Activated CD8-positive, alpha-beta T cell treated with anti-CD3 and anti-CD28 coated beads for 36 hours (primary cell): ENCODE results near the gene CRYGN. TPM values are rescaled to one million over a fixed set of nuclear protein-coding genes. Genes with fewer than 3 reads are reported as not detected.

Source experiments
- ATAC-seq: fragments of 200-7000 bp; cut with Tn5 transposase; one replicate; pipeline ENCODE4 v1.10.0; 2021; ENCODE audit warnings: mild to moderate bottlenecking, moderate library complexity
- CTCF ChIA-PET: fragments of 350-600 bp; sonication (Branson Sonifier 250); formaldehyde crosslinking; loops from one replicate; lab custom pipeline; 2021; ENCODE audit warnings: antibody characterized with exemption; lab: Charles Lee
- POLR2A ChIA-PET: fragments of 350-600 bp; sonication (Branson Sonifier 250); formaldehyde crosslinking; loops from one replicate; lab custom pipeline; 2021; ENCODE audit warnings: antibody characterized with exemption; lab: Charles Lee
- DNase-seq: peaks from one replicate; pipeline ENCODE4 v3.0.0-alpha.2; 2020
- H3K27ac Mint-ChIP-seq: one replicate; pipeline ENCODE4 v1.8.0; 2021; ENCODE audit warnings: mild to moderate bottlenecking, mixed read lengths
- H3K27me3 Mint-ChIP-seq: one replicate; pipeline ENCODE4 v1.8.0; 2021; ENCODE audit warnings: mixed read lengths
- H3K36me3 Mint-ChIP-seq: one replicate; pipeline ENCODE4 v1.8.0; 2021; ENCODE audit warnings: low read depth, mixed read lengths
- H3K4me1 Mint-ChIP-seq: one replicate; pipeline ENCODE4 v1.8.0; 2021; ENCODE audit warnings: low read depth, mixed read lengths
- H3K4me3 Mint-ChIP-seq: one replicate; pipeline ENCODE4 v1.8.0; 2021; ENCODE audit warnings: mild to moderate bottlenecking, moderate library complexity, mixed read lengths
- H3K9me3 Mint-ChIP-seq: one replicate; pipeline ENCODE4 v1.8.0; 2021; ENCODE audit warnings: mixed read lengths
- CTCF ChIP-seq: fragments of 200-600 bp; IDR thresholded peaks from one replicate; pipeline ENCODE4 v1.8.0; 2022; ENCODE audit warnings: antibody characterized with exemption, mild to moderate bottlenecking
- intact Hi-C: fragments of 100-400 bp; cut with micrococcal nuclease; formaldehyde crosslinking; loops from one replicate; pipeline ENCODE4 v1.10.0; 2022
- total RNA-seq, 2 experiments: library from RNA; stranded (reverse); gene quantifications; one replicate each; pipeline ENCODE4 v1.2.3, GENCODE V29; 2021

Gene CRYGN
- total RNA-seq, 2 experiments from 2014 or later: 0.16 to 0.90 TPM

GRCh38 chr7:151404216-151405011 lies 35.5 kb downstream of the CRYGN start:
- intact Hi-C loops: no loop called here
- Mint-ChIP-seq H3K27ac (no peak overlapping the region), H3K4me3 (no peak overlapping the region), H3K9me3 (no peaks in the 10 kb centered on the region), H3K27me3 (peaks cover 5% of the 10 kb centered on the region), H3K36me3 (no peaks in the 10 kb centered on the region), H3K4me1 (peaks cover 4% of the 10 kb centered on the region)
- ChIA-PET POLR2A (no interaction called here), CTCF (no interaction called here)
- DNase-seq (no peak), ATAC-seq (no peak)
- no peak for TF ChIP-seq CTCF

DNA sequence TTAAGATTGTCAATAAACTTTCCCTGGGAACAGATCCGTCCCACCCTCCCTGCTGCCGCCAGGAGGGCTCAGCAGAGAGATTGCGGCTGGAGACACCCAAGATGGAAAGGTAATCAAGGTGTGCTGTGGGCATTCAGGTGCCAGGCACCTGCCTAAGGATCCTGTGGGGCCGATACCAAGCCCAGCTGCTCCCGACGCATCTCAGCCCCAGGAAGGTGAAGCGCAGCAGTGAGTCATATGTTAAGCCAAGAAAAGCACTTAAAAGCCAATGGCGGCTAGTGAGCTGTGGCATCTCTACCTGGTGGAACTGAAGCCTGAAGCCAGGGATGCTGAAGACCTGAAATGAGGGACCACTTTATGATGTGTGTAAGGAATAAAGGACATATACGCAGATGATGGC lies 36.2 kb downstream of the CRYGN start:
- intact Hi-C loops: no loop called here
- DNase-seq: no peak
- no peak for TF ChIP-seq CTCF
- H3K36me3 Mint-ChIP-seq: no peaks in the 10 kb centered on the region
- H3K4me3 Mint-ChIP-seq: no peak overlapping the region
- no peak for ATAC-seq
- peaks cover 3% of the 10 kb centered on the region for H3K27me3 Mint-ChIP-seq
- peaks cover 3% of the 10 kb centered on the region for H3K4me1 Mint-ChIP-seq
- CTCF ChIA-PET: no interaction called here
- H3K9me3 Mint-ChIP-seq: no peaks in the 10 kb centered on the region
- POLR2A ChIA-PET: no interaction called here
- H3K27ac Mint-ChIP-seq: no peak overlapping the region

- Mint-ChIP-seq H3K4me1 (peaks cover 4% of the 10 kb centered on the region), H3K27ac (no peak overlapping the region), H3K9me3 (peaks cover 4% of the 10 kb centered on the region), H3K4me3 (no peak overlapping the region), H3K27me3 (no peaks in the 10 kb centered on the region), H3K36me3 (no peaks in the 10 kb centered on the region)
- DNase-seq (no peak), ATAC-seq (no peak)
- POLR2A ChIA-PET: no interaction called here
- intact Hi-C loops: no loop called here
- TF ChIP-seq CTCF: no peak
- CTCF ChIA-PET: no interaction called here
Measured at GRCh38 chr7:151402029-151402835, 37.7 kb downstream of the CRYGN start.

DNA sequence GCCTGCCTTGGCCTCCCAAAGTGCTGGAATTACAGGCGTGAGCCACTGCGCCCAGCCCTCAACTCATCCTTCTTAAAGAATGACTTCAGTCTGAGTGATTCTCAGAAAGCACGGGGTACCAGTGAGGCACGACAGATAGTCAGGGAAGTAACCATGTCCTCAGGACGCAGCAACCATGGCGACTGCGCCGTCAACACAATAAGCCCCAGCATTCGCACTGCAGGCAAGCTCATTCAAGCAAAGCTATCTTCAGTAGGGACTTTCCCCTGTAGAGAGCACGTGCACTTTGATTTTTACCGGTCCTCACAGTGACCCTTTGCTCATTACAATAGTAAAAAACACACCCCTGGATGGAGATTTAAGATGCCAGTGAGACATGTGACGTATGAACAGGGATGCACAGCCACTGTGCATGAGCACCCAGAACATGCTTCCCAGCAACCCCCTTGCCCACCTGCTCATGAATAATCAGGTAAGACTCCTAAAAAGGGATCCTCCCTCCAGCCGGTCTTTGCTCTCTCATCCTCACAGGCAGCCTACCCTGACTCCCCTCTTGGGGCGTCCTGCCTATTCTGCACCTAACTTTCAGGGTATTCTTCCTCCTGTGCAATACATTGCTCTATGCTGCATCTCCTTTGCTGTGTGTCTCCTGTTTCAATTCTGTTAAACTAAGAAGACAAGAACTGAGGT lies 39.2 kb downstream of the CRYGN start:
- Mint-ChIP-seq H3K4me1 (peaks cover 4% of the 10 kb centered on the region), H3K27me3 (no peaks in the 10 kb centered on the region)

More for the DNA sequence above, 39.2 kb downstream of the CRYGN start:
- no peaks in the 10 kb centered on the region for H3K36me3 Mint-ChIP-seq
- no peak for ATAC-seq
- TF ChIP-seq CTCF: no peak
- ChIA-PET POLR2A (no interaction called here), CTCF (interaction anchor here (1.1 kb wide), 1 partner anchor 48 kb away, joined by 3 read pairs; no protein-coding TSS in a partner anchor)
- DNase-seq: no peak
- intact Hi-C loops: no loop called here
- no peak overlapping the region for H3K4me3 Mint-ChIP-seq
- H3K27ac Mint-ChIP-seq: no peak overlapping the region
- peaks cover 4% of the 10 kb centered on the region for H3K9me3 Mint-ChIP-seq
